ENCODE measurements around the gene CHAMP1.
"Not testable (repeated sequence)": the region's sequence is repeated elsewhere in the genome, so short reads cannot be mapped to it uniquely, and the experiment has no call there.

DNA sequence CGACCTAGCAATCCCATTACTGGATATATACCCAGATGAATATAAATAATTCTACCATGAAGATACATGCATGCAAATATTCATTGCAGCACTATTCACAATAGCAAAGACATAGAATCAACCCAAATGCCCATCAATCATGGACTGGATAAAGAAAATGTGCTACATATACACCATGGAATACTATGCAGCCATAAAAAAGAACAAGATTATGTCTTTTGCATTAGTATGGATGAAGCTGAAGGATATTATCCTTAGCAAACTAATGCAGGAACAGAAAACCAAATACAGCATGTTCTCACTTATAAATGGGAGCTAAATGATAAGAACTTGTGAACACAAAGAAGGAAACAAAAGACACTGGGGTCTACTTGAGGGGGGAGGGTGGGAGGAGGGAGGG, 22.2 kb downstream of the CHAMP1 start:
- TF ChIP-seq, protein P1, sequence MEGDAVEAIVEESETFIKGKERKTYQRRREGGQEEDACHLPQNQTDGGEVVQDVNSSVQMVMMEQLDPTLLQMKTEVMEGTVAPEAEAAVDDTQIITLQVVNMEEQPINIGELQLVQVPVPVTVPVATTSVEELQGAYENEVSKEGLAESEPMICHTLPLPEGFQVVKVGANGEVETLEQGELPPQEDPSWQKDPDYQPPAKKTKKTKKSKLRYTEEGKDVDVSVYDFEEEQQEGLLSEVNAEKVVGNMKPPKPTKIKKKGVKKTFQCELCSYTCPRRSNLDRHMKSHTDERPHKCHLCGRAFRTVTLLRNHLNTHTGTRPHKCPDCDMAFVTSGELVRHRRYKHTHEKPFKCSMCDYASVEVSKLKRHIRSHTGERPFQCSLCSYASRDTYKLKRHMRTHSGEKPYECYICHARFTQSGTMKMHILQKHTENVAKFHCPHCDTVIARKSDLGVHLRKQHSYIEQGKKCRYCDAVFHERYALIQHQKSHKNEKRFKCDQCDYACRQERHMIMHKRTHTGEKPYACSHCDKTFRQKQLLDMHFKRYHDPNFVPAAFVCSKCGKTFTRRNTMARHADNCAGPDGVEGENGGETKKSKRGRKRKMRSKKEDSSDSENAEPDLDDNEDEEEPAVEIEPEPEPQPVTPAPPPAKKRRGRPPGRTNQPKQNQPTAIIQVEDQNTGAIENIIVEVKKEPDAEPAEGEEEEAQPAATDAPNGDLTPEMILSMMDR (IDR thresholded peaks at IDR 0.05; ENCODE audit: low read length) = not testable (repeated sequence)
- not testable (repeated sequence) for TF ChIP-seq EZH2 (IDR thresholded peaks at IDR 0.05; ENCODE audit: borderline replicate concordance, low read length)
